Loucy (cell line): ENCODE results near the gene CD34.
A peak's percentile ranks its signal among the peaks of the same experiment; 100 is the strongest.

ENCODE experiments used
- H2AFZ ChIP-seq: fragments of 200-600 bp; sonication (generic); 2 replicates; pipeline ENCODE4 v1.6.0; 2016; ENCODE audit warnings: antibody characterized with exemption, mild to moderate bottlenecking, low read length, moderate library complexity
- H3F3A ChIP-seq: fragments of 200-600 bp; 2 replicates; pipeline ENCODE4 v1.6.0; 2016; ENCODE audit warnings: antibody characterized with exemption, low read depth, mild to moderate bottlenecking
- H3K27me3 ChIP-seq: fragments of 200-600 bp; sonication (generic); 2 replicates; pipeline ENCODE4 v1.6.1; 2014; ENCODE audit warnings: low read length, mild to moderate bottlenecking; ENCODE audit not compliant: insufficient read depth, poor library complexity, severe bottlenecking
- H3K36me3 ChIP-seq: fragments of 200-600 bp; sonication (generic); 2 replicates; pipeline ENCODE4 v1.6.1; 2016; ENCODE audit warnings: low read length; ENCODE audit not compliant: insufficient read depth
- H3K4me1 ChIP-seq: fragments of 200-600 bp; sonication (generic); 2 replicates; pipeline ENCODE4 v1.5.1; 2014; ENCODE audit warnings: low read length, mild to moderate bottlenecking; ENCODE audit not compliant: insufficient read depth, poor library complexity, severe bottlenecking
- H3K4me2 ChIP-seq: fragments of 200-600 bp; sonication (generic); 2 replicates; pipeline ENCODE4 v1.6.0; 2014; ENCODE audit warnings: antibody characterized with exemption, low read length, low read depth, mild to moderate bottlenecking; ENCODE audit not compliant: poor library complexity, severe bottlenecking
- H3K4me3 ChIP-seq: fragments of 200-600 bp; sonication (generic); 2 replicates; pipeline ENCODE4 v1.5.1; 2014; ENCODE audit warnings: low read length, mild to moderate bottlenecking, mixed read lengths; ENCODE audit not compliant: poor library complexity, severe bottlenecking
- H3K79me2 ChIP-seq: fragments of 200-600 bp; sonication (generic); 2 replicates; pipeline ENCODE4 v1.6.1; 2014; ENCODE audit warnings: low read length; ENCODE audit not compliant: insufficient read depth
- H3K9ac ChIP-seq: fragments of 200-600 bp; sonication (generic); 2 replicates; pipeline ENCODE4 v1.6.0; 2014; ENCODE audit warnings: mild to moderate bottlenecking, low read depth, low read length, moderate library complexity; ENCODE audit not compliant: poor library complexity, severe bottlenecking
- H3K9me2 ChIP-seq: fragments of 200-600 bp; sonication (generic); replicated peaks from 2 replicates; pipeline ENCODE4 v1.6.1; 2016; ENCODE audit warnings: low read depth, low read length, mixed read lengths
- H3K9me3 ChIP-seq: fragments of 200-600 bp; sonication (generic); 2 replicates; pipeline ENCODE4 v1.6.1; 2014; ENCODE audit warnings: mild to moderate bottlenecking, antibody characterized with exemption, low read length, low read depth; ENCODE audit not compliant: insufficient read depth
- H4K20me1 ChIP-seq: fragments of 200-600 bp; sonication (generic); 2 replicates; pipeline ENCODE4 v1.6.0; 2014; ENCODE audit warnings: antibody characterized with exemption, low read length, mild to moderate bottlenecking; ENCODE audit not compliant: insufficient read depth, poor library complexity, severe bottlenecking
- EZH2phosphoT487 ChIP-seq: fragments of 200-600 bp; IDR thresholded peaks from 2 replicates; pipeline ENCODE4 v1.6.1; 2018; ENCODE audit warnings: antibody characterized with exemption, mild to moderate bottlenecking, moderate library complexity, borderline replicate concordance
- TF ChIP-seq, protein P1 (sequence below): fragments of 200-600 bp; sonication (generic); conservative IDR thresholded peaks from 2 replicates; pipeline ENCODE4 v1.5.1; 2014; ENCODE audit warnings: mild to moderate bottlenecking, antibody characterized with exemption, low read length

CD34 gene

DNA sequence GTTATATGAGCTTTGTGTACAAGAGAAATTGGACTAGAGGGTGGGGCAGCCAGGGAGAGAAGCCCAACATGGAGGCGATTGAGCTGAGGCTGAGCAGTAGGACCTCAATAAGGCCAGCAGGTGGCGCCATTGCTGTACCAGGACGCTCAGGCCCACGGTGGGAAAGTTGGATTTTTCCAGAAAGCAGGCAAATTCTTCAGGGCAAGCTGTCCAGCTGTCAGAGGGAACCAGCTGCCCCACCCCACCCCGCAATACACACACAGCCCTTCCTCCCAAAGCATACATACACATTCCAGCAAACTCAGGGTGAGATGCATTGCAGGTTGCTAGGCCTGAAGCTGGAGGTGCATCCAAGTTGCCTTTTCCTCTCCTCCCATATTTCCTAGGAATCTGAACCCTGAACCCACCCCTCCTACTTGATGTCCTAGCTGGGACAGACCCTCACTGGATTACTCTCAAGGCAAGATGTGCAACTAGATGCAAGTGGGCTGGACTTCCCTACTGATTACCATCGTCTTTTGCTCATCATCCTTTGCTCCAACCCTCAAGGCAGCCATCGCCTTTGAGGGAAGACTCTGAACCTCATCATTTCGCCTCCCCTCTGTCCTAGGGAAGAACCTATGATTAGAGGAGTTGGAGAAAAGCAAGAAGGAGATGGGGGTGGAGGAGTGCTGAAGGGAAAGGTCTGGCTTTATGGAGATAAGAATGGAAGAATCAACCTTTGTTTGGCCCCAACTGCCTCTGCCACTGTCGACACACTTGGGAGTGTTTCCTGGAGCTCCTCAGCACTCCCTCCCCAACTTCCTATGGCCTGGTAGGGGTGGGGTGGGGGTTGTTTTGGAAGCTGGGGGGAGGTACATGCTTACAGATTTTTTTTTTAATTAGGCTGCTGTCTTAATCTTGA is 25.5 kb downstream of the CD34 start:
- Histone ChIP-seq H3K4me1 (peaks cover 58% of the 10 kb centered on the region), H3K36me3 (no peaks in the 10 kb centered on the region), H3F3A (no peaks in the 10 kb centered on the region), H4K20me1 (no peaks in the 10 kb centered on the region), H3K4me2 (no peak overlapping the region), H3K9ac (peak overlapping the region; percentile 23), H3K79me2 (no peaks in the 10 kb centered on the region), H3K9me3 (no peaks in the 10 kb centered on the region), H3K4me3 (no peak overlapping the region), H3K27me3 (no peaks in the 10 kb centered on the region), H3K9me2 (no peaks in the 10 kb centered on the region), H2AFZ (peak overlapping the region; percentile 86)
- no peak for TF ChIP-seq EZH2phosphoT487
- TF ChIP-seq, protein P1, sequence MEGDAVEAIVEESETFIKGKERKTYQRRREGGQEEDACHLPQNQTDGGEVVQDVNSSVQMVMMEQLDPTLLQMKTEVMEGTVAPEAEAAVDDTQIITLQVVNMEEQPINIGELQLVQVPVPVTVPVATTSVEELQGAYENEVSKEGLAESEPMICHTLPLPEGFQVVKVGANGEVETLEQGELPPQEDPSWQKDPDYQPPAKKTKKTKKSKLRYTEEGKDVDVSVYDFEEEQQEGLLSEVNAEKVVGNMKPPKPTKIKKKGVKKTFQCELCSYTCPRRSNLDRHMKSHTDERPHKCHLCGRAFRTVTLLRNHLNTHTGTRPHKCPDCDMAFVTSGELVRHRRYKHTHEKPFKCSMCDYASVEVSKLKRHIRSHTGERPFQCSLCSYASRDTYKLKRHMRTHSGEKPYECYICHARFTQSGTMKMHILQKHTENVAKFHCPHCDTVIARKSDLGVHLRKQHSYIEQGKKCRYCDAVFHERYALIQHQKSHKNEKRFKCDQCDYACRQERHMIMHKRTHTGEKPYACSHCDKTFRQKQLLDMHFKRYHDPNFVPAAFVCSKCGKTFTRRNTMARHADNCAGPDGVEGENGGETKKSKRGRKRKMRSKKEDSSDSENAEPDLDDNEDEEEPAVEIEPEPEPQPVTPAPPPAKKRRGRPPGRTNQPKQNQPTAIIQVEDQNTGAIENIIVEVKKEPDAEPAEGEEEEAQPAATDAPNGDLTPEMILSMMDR = peak; percentile 98

DNA sequence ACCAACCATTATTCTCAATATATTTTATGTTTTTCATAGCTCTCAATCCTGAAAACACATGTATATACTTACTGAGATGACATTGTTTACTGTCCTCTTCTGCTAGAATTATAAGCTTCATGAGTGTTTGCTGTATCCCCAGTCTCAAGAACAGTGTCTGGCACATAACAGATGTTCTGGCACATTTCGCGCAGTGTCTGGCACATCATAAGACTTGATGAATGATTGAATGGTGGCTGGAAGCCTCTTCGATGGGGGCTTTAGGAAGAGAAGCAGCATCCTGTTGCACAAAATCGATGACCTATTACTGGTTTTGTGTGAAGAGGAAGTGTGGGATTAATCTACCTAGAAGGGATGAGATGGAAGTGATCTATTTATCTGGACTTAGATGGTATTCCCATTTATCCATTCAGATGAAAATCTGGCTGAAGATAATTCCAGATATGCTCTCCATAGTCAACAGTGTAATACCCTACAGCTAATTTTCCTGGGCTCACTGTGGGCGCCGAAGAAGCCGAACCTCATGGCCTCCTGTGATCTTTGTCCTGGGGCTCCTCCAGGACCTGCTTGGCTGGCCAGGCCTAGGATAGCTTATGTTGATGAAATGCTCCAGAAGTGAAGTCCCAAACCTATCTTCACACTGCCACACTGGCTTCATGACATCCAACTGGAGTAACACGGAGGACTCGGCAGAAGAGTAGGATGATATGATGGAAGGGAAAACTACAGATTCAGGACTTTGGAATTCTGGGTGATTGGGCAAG is 26.5 kb downstream of the CD34 start:
- no peaks in the 10 kb centered on the region for H3K79me2 ChIP-seq
- TF ChIP-seq, protein P1 = no peak
- TF ChIP-seq EZH2phosphoT487 = no peak
- no peaks in the 10 kb centered on the region for H3K27me3 ChIP-seq
- H3K36me3 ChIP-seq = no peaks in the 10 kb centered on the region
- H4K20me1 ChIP-seq = no peaks in the 10 kb centered on the region
- H3K4me2 ChIP-seq = peak overlapping the region; percentile 68
- H3K4me3 ChIP-seq = no peak overlapping the region
- H3K9ac ChIP-seq = peak overlapping the region; percentile 13
- H3K9me3 ChIP-seq = no peaks in the 10 kb centered on the region
- no peaks in the 10 kb centered on the region for H3K9me2 ChIP-seq
- peak overlapping the region; percentile 86 for H2AFZ ChIP-seq
- peaks cover 51% of the 10 kb centered on the region for H3K4me1 ChIP-seq
- H3F3A ChIP-seq = no peaks in the 10 kb centered on the region

DNA sequence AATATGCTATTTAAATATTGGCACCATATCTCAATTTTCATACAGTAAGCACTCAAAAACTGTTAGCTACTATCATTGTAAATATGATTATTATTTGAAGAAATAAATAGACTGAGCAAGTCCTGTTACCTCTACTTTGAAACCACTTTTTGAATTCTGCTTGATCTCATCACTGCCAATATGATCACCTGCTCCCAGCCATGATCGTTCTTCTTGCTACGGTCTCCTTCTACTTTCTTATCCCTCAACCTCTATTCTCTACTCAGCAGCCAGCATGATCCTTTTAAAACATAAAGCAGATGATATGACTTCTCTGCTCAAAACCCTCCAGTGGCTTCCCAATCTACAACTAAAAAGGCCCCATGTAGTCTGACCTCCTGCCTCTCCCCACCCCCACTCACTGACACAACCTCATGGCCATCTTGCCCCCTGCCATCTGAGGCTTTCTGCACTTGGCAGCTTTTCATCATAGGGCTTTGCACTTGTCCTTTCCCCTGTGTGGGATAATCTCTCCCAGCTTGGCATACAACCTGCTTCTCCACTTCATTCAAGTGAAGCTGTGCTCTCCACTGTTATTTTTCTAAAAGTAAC is 27.2 kb downstream of the CD34 start:
- Histone ChIP-seq H3K9me3 (no peaks in the 10 kb centered on the region), H4K20me1 (no peaks in the 10 kb centered on the region), H3K9ac (peak overlapping the region; percentile 13), H3K4me2 (peak overlapping the region; percentile 68), H2AFZ (peak overlapping the region; percentile 86), H3K4me1 (peaks cover 54% of the 10 kb centered on the region), H3F3A (no peaks in the 10 kb centered on the region), H3K27me3 (no peaks in the 10 kb centered on the region), H3K4me3 (peak overlapping the region; percentile 32), H3K79me2 (no peaks in the 10 kb centered on the region), H3K36me3 (no peaks in the 10 kb centered on the region), H3K9me2 (no peaks in the 10 kb centered on the region)
- TF ChIP-seq EZH2phosphoT487 = no peak
- TF ChIP-seq, protein P1 = no peak
